Testis (tissue), 2 donors: ENCODE measurements around the gene ABCC8.

ENCODE experiments used
- POLR2A ChIP-seq: fragments of 450-650 bp; IDR thresholded peaks from one replicate; pipeline ENCODE4 v1.6.1; 2017; ENCODE audit warnings: antibody characterized with exemption, mild to moderate bottlenecking, moderate library complexity
- TF ChIP-seq, protein P1 (sequence below), 3 experiments: fragments of 450-650 bp in 2 of 3; fragments of 200-600 bp in 1 of 3; sonication (generic) in 1 of 3; IDR thresholded peaks; one replicate each; pipeline ENCODE4 v1.5.1; 2016 to 2019; ENCODE audit warnings: antibody characterized with exemption in 3 of 3, mild to moderate bottlenecking in 2 of 3, moderate library complexity in 1 of 3

DNA sequence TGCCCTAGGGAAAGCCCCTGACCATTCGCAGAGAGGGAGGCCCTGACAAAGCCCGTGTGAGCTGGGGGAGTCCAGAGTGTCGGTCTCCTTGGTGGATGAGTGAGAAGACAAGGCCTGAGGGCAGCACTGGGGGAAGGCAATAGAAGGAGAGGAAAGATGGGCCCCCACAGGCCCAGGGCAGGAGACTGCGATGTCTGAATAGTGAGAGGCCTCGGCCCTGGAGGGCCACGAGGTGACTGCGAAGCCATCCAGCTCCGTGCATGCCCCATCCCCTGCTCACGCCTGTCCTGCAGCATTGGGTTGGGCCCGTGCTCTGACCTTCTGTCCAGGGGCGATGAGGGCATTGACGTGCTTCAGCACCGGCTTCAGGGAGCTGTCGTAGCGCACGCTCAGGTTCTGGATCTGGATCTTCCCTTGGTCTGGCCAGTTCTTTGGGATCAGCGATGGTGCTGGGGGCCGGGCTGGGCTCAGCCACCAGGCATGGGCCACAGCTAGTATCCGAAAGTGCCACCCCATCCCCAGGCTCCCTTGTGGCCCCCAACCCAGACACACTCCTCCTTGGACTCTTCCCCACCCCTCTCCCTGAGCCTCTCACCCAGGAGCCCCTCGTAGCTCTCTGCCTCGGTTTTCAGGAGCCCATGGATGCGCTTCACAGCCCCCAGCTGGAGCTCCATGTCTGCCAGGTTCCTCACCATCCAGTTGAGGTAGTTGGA lies 79.9 kb downstream of the ABCC8 start:
- TF ChIP-seq, protein P1, sequence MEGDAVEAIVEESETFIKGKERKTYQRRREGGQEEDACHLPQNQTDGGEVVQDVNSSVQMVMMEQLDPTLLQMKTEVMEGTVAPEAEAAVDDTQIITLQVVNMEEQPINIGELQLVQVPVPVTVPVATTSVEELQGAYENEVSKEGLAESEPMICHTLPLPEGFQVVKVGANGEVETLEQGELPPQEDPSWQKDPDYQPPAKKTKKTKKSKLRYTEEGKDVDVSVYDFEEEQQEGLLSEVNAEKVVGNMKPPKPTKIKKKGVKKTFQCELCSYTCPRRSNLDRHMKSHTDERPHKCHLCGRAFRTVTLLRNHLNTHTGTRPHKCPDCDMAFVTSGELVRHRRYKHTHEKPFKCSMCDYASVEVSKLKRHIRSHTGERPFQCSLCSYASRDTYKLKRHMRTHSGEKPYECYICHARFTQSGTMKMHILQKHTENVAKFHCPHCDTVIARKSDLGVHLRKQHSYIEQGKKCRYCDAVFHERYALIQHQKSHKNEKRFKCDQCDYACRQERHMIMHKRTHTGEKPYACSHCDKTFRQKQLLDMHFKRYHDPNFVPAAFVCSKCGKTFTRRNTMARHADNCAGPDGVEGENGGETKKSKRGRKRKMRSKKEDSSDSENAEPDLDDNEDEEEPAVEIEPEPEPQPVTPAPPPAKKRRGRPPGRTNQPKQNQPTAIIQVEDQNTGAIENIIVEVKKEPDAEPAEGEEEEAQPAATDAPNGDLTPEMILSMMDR (IDR thresholded peaks at IDR 0.05), result no peak
- TF ChIP-seq POLR2A, result no peak
